Head of caudate nucleus (tissue), 42 donors: ENCODE data around the gene MYO1D.
"Not testable (repeated sequence)": the region's sequence is repeated elsewhere in the genome, so short reads cannot be mapped to it uniquely, and the experiment has no call there.

Source experiments
- DNase-seq, 42 donors: peaks; one replicate each; pipeline versions ENCODE4 v3.0.0 to v3.0.0-alpha.2; 2020 to 2021; ENCODE audit warnings: mixed read lengths in 7 of 42
- intact Hi-C: fragments of 100-400 bp; cut with DNase I; formaldehyde crosslinking; loops from one replicate; pipeline ENCODE4 v1.15.0; 2022

The MYO1D gene

GRCh38 chr17:32664936-32665583, 211.9 kb downstream of the MYO1D start:
- intact Hi-C loops = loop anchor here (5.0 kb wide), 1 partner anchor 92 kb away; no protein-coding TSS in a partner anchor

GRCh38 chr17:32660496-32660985, 216.4 kb downstream of the MYO1D start:
- DNase-seq = no peak
- intact Hi-C loops = loop anchor here (5.0 kb wide), 1 partner anchor 97 kb away; no protein-coding TSS in a partner anchor

More at GRCh38 chr17:32664936-32665583, 211.9 kb downstream of the MYO1D start:
- DNase-seq = no peak

DNA sequence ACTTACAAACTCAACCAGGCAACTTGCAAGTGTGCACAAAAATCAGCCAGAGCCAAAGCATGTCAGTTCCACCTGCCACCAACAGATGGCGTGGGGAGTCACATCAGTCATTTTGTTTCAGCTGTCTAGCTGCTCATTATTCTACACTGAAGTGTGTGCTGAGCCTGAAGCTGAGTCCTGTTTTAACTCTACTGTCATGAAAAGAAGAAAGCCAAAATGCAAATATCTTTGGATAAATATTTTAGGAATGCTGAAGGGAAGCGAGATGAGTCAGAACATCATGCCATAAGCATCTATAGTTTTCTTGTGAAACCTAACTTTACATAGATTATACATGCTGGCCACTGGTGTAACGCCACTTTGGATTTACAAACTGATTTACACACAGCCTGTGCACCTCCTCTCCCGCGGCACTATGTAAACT, 217.5 kb downstream of the MYO1D start:
- intact Hi-C loops = loop anchor here (10.0 kb wide), 1 partner anchor 175 kb away; the partner anchor contains the start of gene CDK5R1

GRCh38 chr17:32658470-32659418, 218.2 kb downstream of the MYO1D start:
- DNase-seq = peak in 1 of 42 donors; percentile 18
- intact Hi-C loops = loop anchor here (10.0 kb wide), 1 partner anchor 174 kb away; the partner anchor contains the start of gene CDK5R1

More for the DNA sequence above, 217.5 kb downstream of the MYO1D start:
- peak; percentile 42 to 95 (median 88) for DNase-seq

DNA sequence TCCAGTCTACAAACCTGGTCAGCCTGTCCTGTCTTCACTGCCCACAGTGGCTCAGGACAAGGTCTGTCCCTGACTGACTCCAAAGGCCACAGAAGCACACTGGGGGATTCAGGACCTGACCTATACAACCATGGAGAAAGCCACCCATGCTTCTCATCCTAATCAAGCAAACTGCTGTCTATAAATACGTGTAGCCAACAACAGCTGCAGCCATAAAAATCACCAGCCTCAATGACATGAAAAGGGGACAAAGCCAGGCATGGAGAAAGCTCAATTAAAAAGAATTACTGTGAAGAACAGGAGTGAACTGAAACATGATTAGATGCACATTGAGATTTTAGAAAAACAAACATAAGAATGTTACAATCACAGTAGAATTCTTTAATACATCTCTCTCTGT, 220.0 kb downstream of the MYO1D start:
- intact Hi-C loops = loop anchor here (10.0 kb wide), 1 partner anchor 172 kb away; the partner anchor contains the start of gene CDK5R1
- no peak for DNase-seq

GRCh38 chr17:32654324-32654723, 222.6 kb downstream of the MYO1D start:
- intact Hi-C loops = loop anchor here (10.0 kb wide), 1 partner anchor 170 kb away; the partner anchor contains the start of gene CDK5R1
- DNase-seq = no peak

DNA sequence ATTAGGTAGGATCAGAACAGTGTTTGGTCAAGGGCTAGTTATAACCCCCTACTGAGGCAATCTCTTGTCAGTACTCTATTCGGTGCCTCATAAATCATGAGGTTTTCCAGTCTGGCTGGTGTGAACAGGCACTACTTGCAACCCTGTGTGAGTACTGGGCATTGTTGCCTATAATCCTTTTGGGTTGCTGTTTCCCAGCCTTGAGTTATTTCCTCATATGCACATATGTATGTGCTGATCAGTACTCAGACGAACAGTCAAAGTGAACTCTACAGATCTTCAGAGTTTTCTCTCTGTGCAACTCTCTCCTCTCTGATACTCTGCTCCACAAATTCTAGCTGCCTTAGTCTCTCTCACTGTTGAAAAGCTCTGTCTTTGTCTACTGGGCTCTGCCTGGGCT, 225.8 kb downstream of the MYO1D start:
- intact Hi-C loops = loop anchor here (10.0 kb wide), 1 partner anchor 166 kb away; the partner anchor contains the start of gene CDK5R1
- no peak for DNase-seq

GRCh38 chr17:32648450-32648849, 228.5 kb downstream of the MYO1D start:
- DNase-seq = no peak
- intact Hi-C loops = no loop called here

DNA sequence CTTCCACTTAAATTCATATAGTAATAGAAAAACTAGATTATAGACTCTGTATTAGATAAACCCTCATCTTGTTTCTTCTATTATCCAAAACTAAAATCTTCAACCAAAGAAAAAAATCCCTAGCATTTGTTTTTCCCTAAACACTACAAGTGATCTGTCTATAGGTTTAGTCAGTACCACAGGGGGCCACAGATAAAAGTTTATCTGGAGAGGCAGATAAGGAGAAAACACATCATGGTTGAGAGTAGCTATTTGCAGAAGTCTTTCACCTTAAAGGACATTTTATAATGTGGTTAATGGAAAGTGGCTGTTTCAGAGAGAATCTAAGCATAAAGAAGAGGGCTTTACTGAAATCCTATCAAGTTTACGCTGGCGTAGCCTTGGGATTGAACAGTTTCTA, 230.0 kb downstream of the MYO1D start:
- no peak for DNase-seq
- intact Hi-C loops = no loop called here

GRCh38 chr17:32641514-32641913, 235.4 kb downstream of the MYO1D start:
- DNase-seq, intact Hi-C loops: not testable (repeated sequence)

- intact Hi-C loops = no loop called here
- no peak for DNase-seq
Observed at GRCh38 chr17:32636598-32637218, 240.2 kb downstream of the MYO1D start.

DNA sequence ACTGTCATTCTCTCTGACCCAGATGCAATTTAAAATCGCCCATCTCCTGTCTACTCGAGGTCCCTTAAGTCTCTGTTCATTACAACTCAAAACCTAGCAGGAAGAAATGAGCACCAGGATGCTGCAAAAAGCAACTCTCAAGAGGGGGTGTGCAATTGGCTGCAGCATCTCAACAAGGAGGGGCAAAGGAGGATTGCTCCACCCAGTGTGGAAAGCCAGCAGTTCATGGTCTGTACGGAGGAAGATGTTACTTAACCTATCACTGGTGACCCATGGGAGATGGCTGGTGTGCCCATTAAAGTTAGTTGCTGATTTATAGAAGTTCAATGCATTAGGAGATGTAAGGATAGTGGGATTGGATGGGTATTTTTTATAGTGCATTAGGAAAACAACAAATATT, 242.8 kb downstream of the MYO1D start:
- intact Hi-C loops = no loop called here

GRCh38 chr17:32631341-32632096, 245.4 kb downstream of the MYO1D start:
- intact Hi-C loops = no loop called here
- no peak for DNase-seq

More for the DNA sequence above, 242.8 kb downstream of the MYO1D start:
- DNase-seq = no peak

GRCh38 chr17:32629563-32630190, 247.2 kb downstream of the MYO1D start:
- intact Hi-C loops = loop anchor here (5.0 kb wide), 1 partner anchor 142 kb away; the partner anchor contains the start of gene CDK5R1
- DNase-seq = no peak

GRCh38 chr17:32628271-32629044, 248.5 kb downstream of the MYO1D start:
- no peak for DNase-seq
- intact Hi-C loops = loop anchor here (5.0 kb wide), 1 partner anchor 141 kb away; the partner anchor contains the start of gene CDK5R1

DNA sequence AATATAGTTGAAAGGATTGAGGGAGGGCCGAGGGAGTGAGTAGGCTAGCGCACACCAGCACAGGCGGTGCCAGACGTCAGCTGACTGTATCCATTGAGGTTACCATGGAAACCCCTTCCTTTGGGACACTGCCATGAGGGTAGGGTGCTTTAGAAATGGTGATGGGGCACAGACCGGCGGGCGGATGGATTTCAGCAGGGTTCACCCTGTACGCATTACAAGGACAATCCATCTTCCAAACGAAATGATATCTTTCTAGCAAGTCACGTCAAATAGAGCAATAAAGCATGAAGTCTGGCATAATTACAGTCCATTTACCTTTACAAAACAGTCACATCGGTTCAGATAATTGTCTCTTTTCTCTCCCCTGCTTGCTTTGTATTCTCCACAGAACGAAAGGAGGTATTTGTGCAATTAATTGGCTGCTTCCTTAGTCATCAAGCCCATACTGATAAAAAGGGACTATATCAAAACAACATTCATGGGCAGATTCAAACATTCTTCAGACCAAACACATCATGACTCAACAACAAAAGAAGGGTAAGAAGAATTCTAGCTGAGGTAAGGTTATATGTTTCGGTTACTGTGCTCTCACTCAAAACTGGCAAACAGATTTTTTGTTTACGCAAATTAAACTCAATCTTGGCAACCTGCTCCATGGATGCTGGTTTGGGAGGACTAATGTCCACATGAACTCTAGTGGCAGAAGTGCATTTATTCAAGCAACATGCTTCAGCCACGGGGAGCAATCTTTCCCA, 249.5 kb downstream of the MYO1D start:
- peak; percentile 58 to 92 (median 80) for DNase-seq
- intact Hi-C loops = loop anchor here (5.0 kb wide), 1 partner anchor 140 kb away; the partner anchor contains the start of gene CDK5R1
